Body of pancreas (tissue), 4 donors: Measurements from ENCODE around the gene RHOT2.

ENCODE experiments used
- POLR2A ChIP-seq, 3 donors: fragments of 450-650 bp; IDR thresholded peaks; one replicate each; pipeline ENCODE4 v1.6.1; 2016; ENCODE audit warnings: antibody characterized with exemption in 3 of 3, mild to moderate bottlenecking in 2 of 3
- TF ChIP-seq, protein P1 (sequence below), 7 experiments: fragments of 450-650 bp in 4 of 7; fragments of 200-600 bp in 3 of 7; sonication (generic) in 3 of 7; IDR thresholded peaks; one replicate each; pipeline ENCODE4 v1.5.1; 2016 to 2019; ENCODE audit warnings: antibody characterized with exemption in 7 of 7

DNA sequence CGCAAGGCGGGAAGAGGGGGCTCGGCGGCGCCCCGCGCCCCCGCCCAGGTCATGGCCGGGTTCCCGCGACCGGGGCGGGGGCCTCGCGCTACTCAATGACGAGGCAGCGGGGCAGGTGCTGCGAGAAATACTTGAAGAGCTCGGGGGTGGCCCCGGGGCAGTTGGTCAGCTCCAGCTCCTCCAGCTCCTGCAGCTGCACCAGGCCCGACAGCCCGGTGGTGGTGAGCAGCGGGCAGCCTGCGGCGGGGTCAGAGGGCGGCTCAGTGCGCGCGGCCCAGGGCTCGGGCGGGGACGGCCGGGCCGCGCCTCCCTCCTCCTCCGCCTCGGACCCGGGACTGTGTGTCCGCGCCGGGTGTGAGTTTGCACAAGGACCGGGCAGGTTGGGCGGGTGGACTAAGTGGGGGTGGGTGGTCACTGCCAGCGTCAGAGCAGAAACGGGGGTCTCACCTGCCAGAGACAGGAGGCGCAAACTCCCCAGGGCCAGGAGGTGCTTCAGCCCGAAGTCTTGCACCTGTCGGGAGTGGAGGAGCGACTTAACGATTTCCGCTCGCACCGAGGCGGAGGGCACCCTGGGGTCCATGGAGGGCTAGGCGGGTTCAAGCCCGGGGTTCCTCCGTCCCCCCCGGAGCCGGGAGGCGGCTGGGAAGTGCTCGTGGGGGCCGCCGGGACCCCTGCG lies 26.4 kb downstream of the RHOT2 start:
- TF ChIP-seq, protein P1, sequence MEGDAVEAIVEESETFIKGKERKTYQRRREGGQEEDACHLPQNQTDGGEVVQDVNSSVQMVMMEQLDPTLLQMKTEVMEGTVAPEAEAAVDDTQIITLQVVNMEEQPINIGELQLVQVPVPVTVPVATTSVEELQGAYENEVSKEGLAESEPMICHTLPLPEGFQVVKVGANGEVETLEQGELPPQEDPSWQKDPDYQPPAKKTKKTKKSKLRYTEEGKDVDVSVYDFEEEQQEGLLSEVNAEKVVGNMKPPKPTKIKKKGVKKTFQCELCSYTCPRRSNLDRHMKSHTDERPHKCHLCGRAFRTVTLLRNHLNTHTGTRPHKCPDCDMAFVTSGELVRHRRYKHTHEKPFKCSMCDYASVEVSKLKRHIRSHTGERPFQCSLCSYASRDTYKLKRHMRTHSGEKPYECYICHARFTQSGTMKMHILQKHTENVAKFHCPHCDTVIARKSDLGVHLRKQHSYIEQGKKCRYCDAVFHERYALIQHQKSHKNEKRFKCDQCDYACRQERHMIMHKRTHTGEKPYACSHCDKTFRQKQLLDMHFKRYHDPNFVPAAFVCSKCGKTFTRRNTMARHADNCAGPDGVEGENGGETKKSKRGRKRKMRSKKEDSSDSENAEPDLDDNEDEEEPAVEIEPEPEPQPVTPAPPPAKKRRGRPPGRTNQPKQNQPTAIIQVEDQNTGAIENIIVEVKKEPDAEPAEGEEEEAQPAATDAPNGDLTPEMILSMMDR (IDR thresholded peaks at IDR 0.05) = no peak
- no peak for TF ChIP-seq POLR2A (IDR thresholded peaks at IDR 0.05)
